HEK293 (cell line): ENCODE measurements around the gene CAMKK1.
A peak's percentile ranks its signal among the peaks of the same experiment; 100 is the strongest.

Source experiments
- GLIS1 ChIP-seq: fragments of 450-650 bp; formaldehyde crosslinking; IDR thresholded peaks from 2 replicates; pipeline ENCODE4 v1.5.1; 2016; ENCODE audit warnings: missing biosample characterization, missing genetic modification characterization
- GLIS2 ChIP-seq: fragments of 450-650 bp; formaldehyde crosslinking; IDR thresholded peaks from 2 replicates; pipeline ENCODE4 v1.5.1; 2016; ENCODE audit warnings: missing biosample characterization, missing genetic modification characterization
- IKZF3 ChIP-seq: fragments of 450-650 bp; IDR thresholded peaks from 2 replicates; pipeline ENCODE4 v1.5.0; 2018; ENCODE audit warnings: missing biosample characterization, mild to moderate bottlenecking, missing genetic modification characterization, moderate library complexity
- MEIS1 ChIP-seq: sonication (generic); formaldehyde crosslinking; IDR thresholded peaks from 2 replicates; pipeline ENCODE4 v1.8.1; 2022; ENCODE audit warnings: missing genetic modification reagents, mild to moderate bottlenecking, borderline replicate concordance
- MYNN ChIP-seq: fragments of 450-650 bp; formaldehyde crosslinking; IDR thresholded peaks from 2 replicates; pipeline ENCODE4 v1.5.1; 2016; ENCODE audit warnings: missing biosample characterization, missing genetic modification characterization, borderline replicate concordance
- PRDM4 ChIP-seq: fragments of 450-650 bp; formaldehyde crosslinking; IDR thresholded peaks from 2 replicates; pipeline ENCODE4 v1.5.1; 2017; ENCODE audit warnings: missing biosample characterization, missing genetic modification characterization
- SCRT2 ChIP-seq: fragments of 450-650 bp; formaldehyde crosslinking; IDR thresholded peaks from 2 replicates; pipeline ENCODE4 v1.5.1; 2016; ENCODE audit warnings: missing biosample characterization, missing genetic modification characterization
- SP7 ChIP-seq: fragments of 450-650 bp; formaldehyde crosslinking; IDR thresholded peaks from 2 replicates; pipeline ENCODE4 v1.5.1; 2016; ENCODE audit warnings: missing biosample characterization, missing genetic modification characterization
- ZBTB21 ChIP-seq: fragments of 450-650 bp; formaldehyde crosslinking; IDR thresholded peaks from 2 replicates; pipeline ENCODE4 v1.5.1; 2017; ENCODE audit warnings: missing biosample characterization, missing genetic modification characterization
- ZBTB48 ChIP-seq: fragments of 450-650 bp; formaldehyde crosslinking; IDR thresholded peaks from 2 replicates; pipeline ENCODE4 v1.5.1; 2016; ENCODE audit warnings: missing biosample characterization, missing genetic modification characterization
- ZBTB6 ChIP-seq: fragments of 450-650 bp; formaldehyde crosslinking; IDR thresholded peaks from 2 replicates; pipeline ENCODE4 v1.5.1; 2017; ENCODE audit warnings: missing biosample characterization, missing genetic modification characterization
- ZFP3 ChIP-seq: fragments of 450-650 bp; formaldehyde crosslinking; IDR thresholded peaks from 2 replicates; pipeline ENCODE4 v1.5.1; 2016; ENCODE audit warnings: low read depth, missing biosample characterization, missing genetic modification characterization
- ZFP41 ChIP-seq: fragments of 450-650 bp; formaldehyde crosslinking; IDR thresholded peaks from 2 replicates; pipeline ENCODE4 v1.5.1; 2016; ENCODE audit warnings: missing biosample characterization, missing genetic modification characterization, borderline replicate concordance
- ZNF155 ChIP-seq: fragments of 450-650 bp; formaldehyde crosslinking; IDR thresholded peaks from 2 replicates; pipeline ENCODE4 v1.5.1; 2016; ENCODE audit warnings: missing biosample characterization, missing genetic modification characterization
- ZNF16 ChIP-seq: fragments of 450-650 bp; formaldehyde crosslinking; IDR thresholded peaks from 2 replicates; pipeline ENCODE4 v1.5.1; 2016; ENCODE audit warnings: low read depth, missing biosample characterization, missing genetic modification characterization
- ZNF266 ChIP-seq: fragments of 450-650 bp; formaldehyde crosslinking; IDR thresholded peaks from 2 replicates; pipeline ENCODE4 v1.5.1; 2016; ENCODE audit warnings: missing biosample characterization, missing genetic modification characterization, low read depth
- ZNF280D ChIP-seq: fragments of 450-650 bp; formaldehyde crosslinking; IDR thresholded peaks from 2 replicates; pipeline ENCODE4 v1.5.1; 2016; ENCODE audit warnings: missing biosample characterization, missing genetic modification characterization
- ZNF302 ChIP-seq: fragments of 450-650 bp; formaldehyde crosslinking; IDR thresholded peaks from 2 replicates; pipeline ENCODE4 v1.5.1; 2016; ENCODE audit warnings: missing biosample characterization, missing genetic modification characterization, low read depth
- ZNF335 ChIP-seq: fragments of 450-650 bp; formaldehyde crosslinking; conservative IDR thresholded peaks from 2 replicates; pipeline ENCODE4 v1.5.1; 2016; ENCODE audit warnings: missing biosample characterization, missing genetic modification characterization
- ZNF37A ChIP-seq: fragments of 450-650 bp; IDR thresholded peaks from 2 replicates; pipeline ENCODE4 v1.5.1; 2018; ENCODE audit warnings: missing biosample characterization, missing genetic modification characterization
- ZNF391 ChIP-seq: fragments of 450-650 bp; formaldehyde crosslinking; IDR thresholded peaks from 2 replicates; pipeline ENCODE4 v1.5.1; 2016; ENCODE audit warnings: low read depth, missing biosample characterization, missing genetic modification characterization, borderline replicate concordance
- ZNF473 ChIP-seq: fragments of 450-650 bp; formaldehyde crosslinking; IDR thresholded peaks from 2 replicates; pipeline ENCODE4 v1.5.1; 2017; ENCODE audit warnings: missing biosample characterization, missing genetic modification characterization
- ZNF514 ChIP-seq: fragments of 450-650 bp; formaldehyde crosslinking; IDR thresholded peaks from 2 replicates; pipeline ENCODE4 v1.5.1; 2016; ENCODE audit warnings: missing biosample characterization, missing genetic modification characterization
- ZNF521 ChIP-seq: fragments of 450-650 bp; formaldehyde crosslinking; IDR thresholded peaks from 2 replicates; pipeline ENCODE4 v1.5.1; 2017; ENCODE audit warnings: missing biosample characterization, mild to moderate bottlenecking, missing genetic modification characterization
- ZNF555 ChIP-seq: fragments of 450-650 bp; formaldehyde crosslinking; conservative IDR thresholded peaks from 2 replicates; pipeline ENCODE4 v1.5.1; 2017; ENCODE audit warnings: missing biosample characterization, mild to moderate bottlenecking, missing genetic modification characterization, inconsistent platforms
- ZNF654 ChIP-seq: fragments of 450-650 bp; formaldehyde crosslinking; IDR thresholded peaks from 2 replicates; pipeline ENCODE4 v1.5.1; 2016; ENCODE audit warnings: low read depth, missing biosample characterization, missing genetic modification characterization
- ZNF670 ChIP-seq: fragments of 450-650 bp; formaldehyde crosslinking; IDR thresholded peaks from 2 replicates; pipeline ENCODE4 v1.5.1; 2016; ENCODE audit warnings: missing biosample characterization, missing genetic modification characterization, low read depth
- ZNF747 ChIP-seq: fragments of 450-650 bp; formaldehyde crosslinking; IDR thresholded peaks from 2 replicates; pipeline ENCODE4 v1.5.1; 2016; ENCODE audit warnings: missing biosample characterization, missing genetic modification characterization
- ZNF792 ChIP-seq: fragments of 450-650 bp; formaldehyde crosslinking; IDR thresholded peaks from 2 replicates; pipeline ENCODE4 v1.5.1; 2016; ENCODE audit warnings: missing biosample characterization, missing genetic modification characterization
- ZSCAN4 ChIP-seq: fragments of 450-650 bp; formaldehyde crosslinking; IDR thresholded peaks from 2 replicates; pipeline ENCODE4 v1.5.1; 2017; ENCODE audit warnings: missing biosample characterization, missing genetic modification characterization
- TF ChIP-seq, protein P1 (sequence below): fragments of 450-650 bp; formaldehyde crosslinking; optimal IDR thresholded peaks from 2 replicates; pipeline ENCODE3; 2016; ENCODE audit warnings: missing biosample characterization, mild to moderate bottlenecking, missing genetic modification characterization
- TF ChIP-seq, protein P2 (sequence below): fragments of 450-650 bp; formaldehyde crosslinking; IDR thresholded peaks from 2 replicates; pipeline ENCODE4 v1.5.1; 2016; ENCODE audit warnings: missing biosample characterization, missing genetic modification characterization, low read depth

CAMKK1 gene

GRCh38 chr17:3935140-3935542, 42.3 kb upstream of the CAMKK1 start (continued):
- TF ChIP-seq SCRT2 (tag by site-specific recombination) (peak; percentile 95), GLIS2 (tag by site-specific recombination) (peak; percentile 33; the same call in 1 of the 2 replicates), ZNF391 (no peak), MEIS1 (CRISPR knock-in tag) (no peak), ZNF37A (tag by site-specific recombination) (no peak), ZBTB21 (tag by site-specific recombination) (no peak), ZNF302 (tag by site-specific recombination) (no peak), ZNF280D (no peak), ZNF654 (tag by site-specific recombination) (peak; percentile 72), GLIS1 (tag by site-specific recombination) (no peak), PRDM4 (no peak), ZNF155 (tag by site-specific recombination) (no peak), ZFP41 (tag by site-specific recombination) (no peak), ZNF514 (tag by site-specific recombination) (no peak), SP7 (tag by site-specific recombination) (no peak), ZNF555 (no peak), ZNF792 (no peak), ZNF521 (tag by site-specific recombination) (no peak), IKZF3 (no peak), ZNF747 (tag by site-specific recombination) (no peak), ZSCAN4 (tag by site-specific recombination) (no peak), ZBTB6 (tag by site-specific recombination) (no peak), ZNF266 (tag by site-specific recombination) (no peak), ZNF473 (no peak), ZNF335 (tag by site-specific recombination) (peak; percentile 64), ZFP3 (no peak), MYNN (no peak), ZBTB48 (tag by site-specific recombination) (peak; percentile 56; the same call in 1 of the 2 replicates), ZNF16 (tag by site-specific recombination) (no peak), ZNF670 (tag by site-specific recombination) (no peak)
- TF ChIP-seq, protein P1, sequence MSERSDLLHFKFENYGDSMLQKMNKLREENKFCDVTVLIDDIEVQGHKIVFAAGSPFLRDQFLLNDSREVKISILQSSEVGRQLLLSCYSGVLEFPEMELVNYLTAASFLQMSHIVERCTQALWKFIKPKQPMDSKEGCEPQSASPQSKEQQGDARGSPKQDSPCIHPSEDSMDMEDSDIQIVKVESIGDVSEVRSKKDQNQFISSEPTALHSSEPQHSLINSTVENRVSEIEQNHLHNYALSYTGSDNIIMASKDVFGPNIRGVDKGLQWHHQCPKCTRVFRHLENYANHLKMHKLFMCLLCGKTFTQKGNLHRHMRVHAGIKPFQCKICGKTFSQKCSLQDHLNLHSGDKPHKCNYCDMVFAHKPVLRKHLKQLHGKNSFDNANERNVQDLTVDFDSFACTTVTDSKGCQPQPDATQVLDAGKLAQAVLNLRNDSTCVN = no peak
- TF ChIP-seq, protein P2, sequence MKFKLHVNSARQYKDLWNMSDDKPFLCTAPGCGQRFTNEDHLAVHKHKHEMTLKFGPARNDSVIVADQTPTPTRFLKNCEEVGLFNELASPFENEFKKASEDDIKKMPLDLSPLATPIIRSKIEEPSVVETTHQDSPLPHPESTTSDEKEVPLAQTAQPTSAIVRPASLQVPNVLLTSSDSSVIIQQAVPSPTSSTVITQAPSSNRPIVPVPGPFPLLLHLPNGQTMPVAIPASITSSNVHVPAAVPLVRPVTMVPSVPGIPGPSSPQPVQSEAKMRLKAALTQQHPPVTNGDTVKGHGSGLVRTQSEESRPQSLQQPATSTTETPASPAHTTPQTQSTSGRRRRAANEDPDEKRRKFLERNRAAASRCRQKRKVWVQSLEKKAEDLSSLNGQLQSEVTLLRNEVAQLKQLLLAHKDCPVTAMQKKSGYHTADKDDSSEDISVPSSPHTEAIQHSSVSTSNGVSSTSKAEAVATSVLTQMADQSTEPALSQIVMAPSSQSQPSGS = no peak
